HEK293T (cell line): ENCODE data around the gene MYO18A.

Experiments used
- CTCF ChIA-PET: fragments of 350-600 bp; formaldehyde crosslinking; extraction: SDS; loops from one replicate; lab custom pipeline; 2021; ENCODE audit warnings: antibody characterized with exemption, inconsistent platforms; lab: Yijun Ruan, JAX
- POLR2A ChIA-PET: fragments of 350-600 bp; formaldehyde crosslinking; extraction: SDS; loops from one replicate; lab custom pipeline; 2020; ENCODE audit warnings: antibody characterized with exemption, inconsistent platforms; lab: Yijun Ruan, JAX
- DNase-seq: peaks from one replicate; pipeline ENCODE4 v3.0.0; 2012; ENCODE audit warnings: mixed read lengths; ENCODE audit errors: extremely low spot score
- ARNT ChIP-seq: fragments of 450-650 bp; IDR thresholded peaks from 2 replicates; pipeline ENCODE4 v1.6.1; 2017; ENCODE audit warnings: mild to moderate bottlenecking
- BHLHE40 ChIP-seq: fragments of 450-650 bp; IDR thresholded peaks from 2 replicates; pipeline ENCODE4 v1.6.1; 2016; ENCODE audit warnings: mild to moderate bottlenecking, moderate library complexity, borderline replicate concordance
- CTBP1 ChIP-seq: fragments of 450-650 bp; IDR thresholded peaks from 2 replicates; pipeline ENCODE4 v1.6.1; 2016; ENCODE audit warnings: borderline replicate concordance
- ELF4 ChIP-seq: fragments of 450-650 bp; IDR thresholded peaks from 2 replicates; pipeline ENCODE4 v1.6.1; 2017; ENCODE audit warnings: antibody characterized with exemption
- FOXA1 ChIP-seq: fragments of 450-650 bp; IDR thresholded peaks from 2 replicates; pipeline ENCODE4 v1.6.1; 2016; ENCODE audit warnings: mild to moderate bottlenecking
- FOXK2 ChIP-seq: fragments of 450-650 bp; IDR thresholded peaks from 2 replicates; pipeline ENCODE4 v1.6.1; 2016; ENCODE audit warnings: mild to moderate bottlenecking
- FOXM1 ChIP-seq: fragments of 450-650 bp; IDR thresholded peaks from 2 replicates; pipeline ENCODE4 v1.6.1; 2017; ENCODE audit warnings: mild to moderate bottlenecking, borderline replicate concordance
- HDGF ChIP-seq: fragments of 450-650 bp; IDR thresholded peaks from 2 replicates; pipeline ENCODE4 v1.6.1; 2017; ENCODE audit warnings: antibody characterized with exemption, borderline replicate concordance
- L3MBTL2 ChIP-seq: fragments of 450-650 bp; conservative IDR thresholded peaks from 2 replicates; pipeline ENCODE4 v1.6.1; 2016; ENCODE audit warnings: mild to moderate bottlenecking
- LEF1 ChIP-seq: fragments of 450-650 bp; IDR thresholded peaks from 2 replicates; pipeline ENCODE4 v1.6.1; 2017; ENCODE audit warnings: mild to moderate bottlenecking, borderline replicate concordance
- NFRKB ChIP-seq: fragments of 450-650 bp; IDR thresholded peaks from 2 replicates; pipeline ENCODE4 v1.6.1; 2016; ENCODE audit warnings: mild to moderate bottlenecking, moderate library complexity
- SP1 ChIP-seq: fragments of 450-650 bp; IDR thresholded peaks from 2 replicates; pipeline ENCODE4 v1.6.1; 2017
- SUZ12 ChIP-seq: fragments of 450-650 bp; IDR thresholded peaks from 2 replicates; pipeline ENCODE4 v1.6.1; 2016; ENCODE audit warnings: mild to moderate bottlenecking
- TARDBP ChIP-seq: fragments of 450-650 bp; IDR thresholded peaks from 2 replicates; pipeline ENCODE4 v1.6.1; 2016
- ZNF384 ChIP-seq: fragments of 450-650 bp; IDR thresholded peaks from 2 replicates; pipeline ENCODE4 v1.6.1; 2016
- TF ChIP-seq, protein P1 (sequence below): fragments of 450-650 bp; IDR thresholded peaks from 2 replicates; pipeline ENCODE4 v1.6.1; 2016

Gene MYO18A

DNA sequence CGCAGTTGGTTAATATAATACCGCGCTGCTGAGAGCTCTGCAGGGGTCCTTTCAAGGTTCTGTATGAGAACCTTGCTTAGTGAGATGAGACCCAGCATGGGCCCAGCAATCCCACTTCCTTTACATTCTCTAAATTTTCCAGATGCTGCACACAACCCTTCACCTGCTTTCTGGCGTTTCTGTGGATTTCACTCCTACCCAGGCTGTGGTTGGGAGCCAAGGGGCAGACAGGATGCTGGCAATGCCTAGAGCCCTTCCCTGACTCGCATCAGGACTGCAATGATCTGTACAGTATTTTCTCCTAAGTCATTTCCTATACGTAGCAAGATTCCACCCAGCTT lies 147.4 kb downstream of the MYO18A start:
- POLR2A ChIA-PET: no interaction called here

GRCh38 chr17:29032013-29032856 lies 148.0 kb downstream of the MYO18A start:
- DNase-seq: no peak
- ChIA-PET POLR2A (interaction anchor here (1.2 kb wide), 1 partner anchor 15 kb away, joined by 4 read pairs; no protein-coding TSS in a partner anchor), CTCF (no interaction called here)
- no peak for TF ChIP-seq L3MBTL2
- no peak for TF ChIP-seq FOXA1
- TF ChIP-seq TARDBP: no peak
- TF ChIP-seq SP1: no peak
- no peak for TF ChIP-seq SUZ12
- TF ChIP-seq ARNT: no peak
- TF ChIP-seq NFRKB: no peak
- no peak for TF ChIP-seq HDGF
- no peak for TF ChIP-seq ELF4
- no peak for TF ChIP-seq CTBP1
- TF ChIP-seq BHLHE40: no peak
- no peak for TF ChIP-seq ZNF384

More for the DNA sequence above, 147.4 kb downstream of the MYO18A start:
- CTCF ChIA-PET: no interaction called here
- DNase-seq: no peak
- TF ChIP-seq TARDBP (no peak), LEF1 (no peak), ARNT (no peak), L3MBTL2 (no peak), NFRKB (no peak), FOXA1 (no peak), BHLHE40 (no peak), CTBP1 (no peak), HDGF (no peak), ZNF384 (no peak), ELF4 (no peak), SP1 (no peak), FOXK2 (no peak), FOXM1 (no peak), SUZ12 (no peak)
- TF ChIP-seq, protein P1, sequence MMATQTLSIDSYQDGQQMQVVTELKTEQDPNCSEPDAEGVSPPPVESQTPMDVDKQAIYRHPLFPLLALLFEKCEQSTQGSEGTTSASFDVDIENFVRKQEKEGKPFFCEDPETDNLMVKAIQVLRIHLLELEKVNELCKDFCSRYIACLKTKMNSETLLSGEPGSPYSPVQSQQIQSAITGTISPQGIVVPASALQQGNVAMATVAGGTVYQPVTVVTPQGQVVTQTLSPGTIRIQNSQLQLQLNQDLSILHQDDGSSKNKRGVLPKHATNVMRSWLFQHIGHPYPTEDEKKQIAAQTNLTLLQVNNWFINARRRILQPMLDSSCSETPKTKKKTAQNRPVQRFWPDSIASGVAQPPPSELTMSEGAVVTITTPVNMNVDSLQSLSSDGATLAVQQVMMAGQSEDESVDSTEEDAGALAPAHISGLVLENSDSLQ: no peak

DNA sequence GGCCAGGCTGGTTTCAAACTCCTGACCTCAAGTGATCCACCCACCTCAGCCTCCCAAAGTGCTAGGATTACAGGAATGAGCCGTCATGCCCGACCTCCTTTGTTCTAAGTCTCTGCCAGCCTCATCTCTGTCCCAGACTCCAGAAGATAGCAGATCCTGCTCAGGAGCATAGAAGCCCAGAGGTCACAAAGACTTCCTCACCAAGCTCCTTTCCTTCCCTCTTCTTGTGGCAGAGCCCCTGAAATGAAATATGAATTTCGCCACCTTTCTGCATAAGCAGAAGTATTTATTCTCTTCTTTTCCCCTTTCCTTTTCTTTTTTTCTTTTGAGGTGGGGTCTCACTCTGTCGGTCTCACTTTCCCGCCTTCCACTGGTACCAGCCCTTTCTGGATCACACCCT lies 148.7 kb downstream of the MYO18A start:
- DNase-seq: no peak
- no peak for TF ChIP-seq LEF1
- no peak for TF ChIP-seq TARDBP
- TF ChIP-seq ZNF384: no peak
- TF ChIP-seq FOXK2: no peak
- no peak for TF ChIP-seq L3MBTL2
- TF ChIP-seq, protein P1: no peak
- no peak for TF ChIP-seq FOXA1
- TF ChIP-seq HDGF: no peak
- TF ChIP-seq ELF4: no peak
- no peak for TF ChIP-seq FOXM1
- no peak for TF ChIP-seq BHLHE40
- no peak for TF ChIP-seq SUZ12
- no peak for TF ChIP-seq NFRKB
- no peak for TF ChIP-seq CTBP1
- no peak for TF ChIP-seq SP1
- no peak for TF ChIP-seq ARNT
- CTCF ChIA-PET: no interaction called here
- POLR2A ChIA-PET: interaction anchor here (1.2 kb wide), 1 partner anchor 15 kb away, joined by 4 read pairs; no protein-coding TSS in a partner anchor

GRCh38 chr17:29024316-29024952 lies 155.8 kb downstream of the MYO18A start:
- TF ChIP-seq SP1: no peak
- TF ChIP-seq NFRKB: no peak
- TF ChIP-seq SUZ12: no peak
- no peak for TF ChIP-seq ZNF384
- no peak for TF ChIP-seq FOXK2
- TF ChIP-seq BHLHE40: no peak
- TF ChIP-seq L3MBTL2: no peak
- TF ChIP-seq LEF1: no peak
- TF ChIP-seq TARDBP: no peak
- TF ChIP-seq ELF4: no peak
- TF ChIP-seq CTBP1: no peak
- TF ChIP-seq FOXA1: no peak
- TF ChIP-seq HDGF: no peak
- no peak for TF ChIP-seq FOXM1
- TF ChIP-seq ARNT: no peak
- TF ChIP-seq, protein P1: no peak
- no peak for DNase-seq
- ChIA-PET CTCF (no interaction called here), POLR2A (no interaction called here)

DNA sequence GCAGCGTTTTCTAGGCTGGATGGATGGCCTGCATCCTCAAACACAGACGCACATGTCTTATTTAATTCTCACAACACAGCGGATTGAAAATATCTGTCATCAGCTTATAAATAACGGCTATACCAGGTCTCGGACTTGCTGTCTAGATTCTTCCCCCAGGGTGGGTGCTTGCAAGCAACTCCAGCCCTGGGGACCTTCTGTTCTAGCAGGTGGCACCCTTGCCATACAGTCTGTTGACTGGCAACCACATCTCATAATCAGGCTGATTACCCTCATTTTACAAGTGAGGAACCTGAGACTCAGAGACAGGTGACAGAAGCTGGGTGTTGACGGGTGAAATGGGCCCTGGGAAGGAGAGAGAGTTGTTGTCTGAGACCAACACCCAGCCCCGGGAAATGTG lies 158.1 kb downstream of the MYO18A start:
- POLR2A ChIA-PET: no interaction called here
- CTCF ChIA-PET: interaction anchor here (0.6 kb wide), 1 partner anchor 90 kb away, joined by 3 read pairs; no protein-coding TSS in a partner anchor
- no peak for DNase-seq
- TF ChIP-seq ZNF384: no peak
- no peak for TF ChIP-seq HDGF
- TF ChIP-seq FOXA1: no peak
- no peak for TF ChIP-seq FOXK2
- no peak for TF ChIP-seq TARDBP
- no peak for TF ChIP-seq ELF4
- no peak for TF ChIP-seq L3MBTL2
- TF ChIP-seq LEF1: no peak
- TF ChIP-seq NFRKB: no peak
- no peak for TF ChIP-seq BHLHE40
- no peak for TF ChIP-seq FOXM1
- no peak for TF ChIP-seq CTBP1
